Stimulated activated CD4-positive, alpha-beta T cell treated with anti-CD3 and anti-CD28 coated beads, Interleukin-1b, Interleukin-23, amount 100 ng/mL, for 48 hours (primary cell): ENCODE results near the gene RGS3.

Experiments
- DNase-seq: peaks from one replicate; pipeline ENCODE4 v3.0.0-alpha.2; 2020

The RGS3 gene

DNA sequence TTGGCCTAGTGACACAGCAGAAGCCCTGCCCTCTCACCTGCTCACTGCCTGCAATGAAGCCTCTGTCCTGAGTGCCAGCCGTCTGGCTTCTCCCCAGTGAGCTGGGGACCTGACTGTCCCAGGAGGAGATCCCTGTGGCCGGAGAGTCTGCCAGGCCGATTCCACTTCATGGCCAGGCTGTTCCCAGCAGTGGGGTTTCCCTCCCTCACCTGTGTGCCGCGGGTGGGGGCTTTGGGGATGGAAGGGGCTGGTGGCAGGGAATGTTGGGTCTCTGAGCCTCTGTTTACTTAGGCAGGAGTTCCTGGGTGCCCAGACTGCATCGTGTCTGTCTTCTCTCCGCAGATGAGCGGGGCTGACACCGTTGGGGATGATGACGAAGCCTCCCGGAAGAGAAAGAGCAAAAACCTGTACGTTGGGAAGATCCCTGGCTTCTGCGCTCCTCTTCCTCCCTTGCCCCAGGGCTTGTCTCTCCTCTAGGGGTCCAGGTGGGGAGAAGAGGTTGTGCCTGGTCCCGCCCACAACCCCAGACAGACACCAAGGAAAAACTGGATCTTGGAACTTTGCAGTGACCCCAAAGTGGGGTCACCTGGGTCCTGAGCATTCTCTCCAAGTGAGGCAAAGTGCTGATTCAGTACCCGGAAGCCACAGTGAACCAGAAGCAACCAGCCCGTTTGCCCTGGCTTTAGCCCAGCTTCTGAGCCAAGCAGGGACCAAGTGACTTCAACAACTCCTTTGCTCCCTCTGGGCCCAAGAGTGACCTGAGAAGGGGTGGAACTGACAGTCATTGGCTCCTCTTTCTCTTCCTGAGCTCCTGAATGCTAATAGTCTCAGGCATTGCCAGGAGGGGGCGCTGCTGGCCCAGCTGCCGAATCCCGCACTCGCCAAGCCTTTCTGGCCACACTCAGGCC lies 127.7 kb downstream of the RGS3 start:
- DNase-seq = peak; percentile 78

DNA sequence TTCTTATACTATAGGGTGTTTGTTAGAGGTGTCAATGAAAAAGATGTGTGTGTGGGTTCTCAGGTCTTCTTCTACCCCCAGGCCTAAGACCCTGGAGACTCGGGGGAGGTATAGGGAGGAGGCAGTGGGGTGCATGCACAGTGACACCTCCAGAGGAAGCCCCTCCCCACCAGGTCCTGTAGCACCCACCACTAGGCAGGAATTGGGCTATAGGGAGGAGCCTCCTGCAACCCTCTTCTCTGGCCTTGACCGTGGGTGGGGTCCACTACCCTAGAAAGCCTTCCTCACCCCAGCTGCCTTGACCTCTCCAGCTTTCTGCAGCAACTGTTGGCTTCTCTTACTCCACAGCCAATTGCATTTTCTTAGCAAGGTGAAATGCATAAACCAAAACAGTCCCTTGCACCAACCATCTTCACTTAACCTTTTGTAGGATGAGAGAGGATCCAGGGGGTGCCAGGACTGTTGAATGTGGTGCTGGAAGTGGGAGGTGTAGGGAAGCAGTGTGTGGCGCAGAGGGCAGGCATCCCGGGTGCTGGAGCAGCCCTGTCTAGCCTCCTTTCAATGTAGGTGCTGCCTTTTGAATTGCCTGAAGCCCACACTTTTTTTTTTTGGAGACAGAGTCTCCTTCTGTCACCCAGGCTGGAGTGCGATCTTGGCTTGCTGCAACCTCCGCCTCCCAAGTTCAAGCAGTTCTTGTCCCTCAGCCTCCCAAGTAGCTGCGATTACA lies 128.5 kb downstream of the RGS3 start:
- no peak for DNase-seq

DNA sequence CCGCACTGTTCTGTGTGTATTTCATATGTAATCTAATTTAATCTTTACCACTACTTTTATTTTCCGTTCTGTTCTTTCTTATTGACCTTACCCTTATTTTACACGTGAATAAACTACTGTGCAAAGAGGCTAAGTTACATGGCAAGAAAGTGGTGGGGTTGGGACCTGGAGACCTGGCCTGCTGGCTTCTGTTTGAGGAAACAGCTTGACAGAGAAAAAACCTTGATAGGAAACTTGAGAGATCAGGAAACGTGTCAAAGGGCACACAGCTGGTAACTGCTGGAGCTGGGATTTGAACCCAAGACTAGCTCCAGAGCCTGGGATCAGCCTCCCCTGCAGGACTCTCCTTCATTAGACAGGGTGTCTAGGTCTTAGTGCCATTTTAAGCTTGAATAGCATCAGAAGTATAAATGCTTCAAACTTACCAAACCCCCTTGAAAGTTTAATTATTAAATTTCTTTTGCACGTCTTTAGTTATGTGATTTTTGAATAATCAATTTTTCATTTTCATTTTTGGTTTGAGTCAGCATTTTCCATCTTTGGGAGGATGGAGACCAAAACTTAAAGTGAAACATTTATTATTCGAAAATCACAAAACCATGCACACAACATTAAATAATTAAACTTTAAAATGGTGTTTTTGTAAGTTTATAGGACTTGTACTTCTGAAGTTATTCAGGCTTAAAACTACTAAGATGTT lies 129.5 kb downstream of the RGS3 start:
- no peak for DNase-seq

DNA sequence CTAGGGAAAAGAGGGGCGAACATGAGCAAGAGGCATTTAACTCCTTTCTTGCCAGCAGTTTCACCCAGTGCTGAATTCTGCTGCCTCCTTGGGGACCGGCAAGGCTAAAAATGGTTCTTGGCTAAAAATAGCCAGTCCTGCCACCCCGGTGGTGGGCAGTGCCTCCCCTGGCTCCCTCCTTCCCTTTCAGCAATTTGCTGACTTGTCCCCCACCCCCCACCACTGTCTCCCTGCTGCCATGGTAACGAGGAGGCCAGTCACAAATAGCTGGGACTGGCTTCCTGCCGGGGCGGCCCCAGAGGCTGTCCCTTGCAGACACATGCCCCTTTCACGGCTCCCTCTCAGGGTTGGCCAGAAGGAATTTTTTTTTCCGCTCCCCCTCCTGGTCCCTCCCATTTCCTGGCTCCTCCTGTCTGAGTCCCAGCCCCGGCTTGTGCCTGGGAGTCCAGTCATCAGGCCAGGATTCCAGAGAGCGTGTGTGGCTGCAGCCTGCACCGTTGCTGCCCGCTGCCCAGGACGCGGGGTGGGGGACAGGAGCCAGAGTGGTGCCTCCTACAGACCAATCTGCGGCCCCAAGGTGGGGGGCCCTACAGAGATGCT lies 130.3 kb downstream of the RGS3 start:
- no peak for DNase-seq

DNA sequence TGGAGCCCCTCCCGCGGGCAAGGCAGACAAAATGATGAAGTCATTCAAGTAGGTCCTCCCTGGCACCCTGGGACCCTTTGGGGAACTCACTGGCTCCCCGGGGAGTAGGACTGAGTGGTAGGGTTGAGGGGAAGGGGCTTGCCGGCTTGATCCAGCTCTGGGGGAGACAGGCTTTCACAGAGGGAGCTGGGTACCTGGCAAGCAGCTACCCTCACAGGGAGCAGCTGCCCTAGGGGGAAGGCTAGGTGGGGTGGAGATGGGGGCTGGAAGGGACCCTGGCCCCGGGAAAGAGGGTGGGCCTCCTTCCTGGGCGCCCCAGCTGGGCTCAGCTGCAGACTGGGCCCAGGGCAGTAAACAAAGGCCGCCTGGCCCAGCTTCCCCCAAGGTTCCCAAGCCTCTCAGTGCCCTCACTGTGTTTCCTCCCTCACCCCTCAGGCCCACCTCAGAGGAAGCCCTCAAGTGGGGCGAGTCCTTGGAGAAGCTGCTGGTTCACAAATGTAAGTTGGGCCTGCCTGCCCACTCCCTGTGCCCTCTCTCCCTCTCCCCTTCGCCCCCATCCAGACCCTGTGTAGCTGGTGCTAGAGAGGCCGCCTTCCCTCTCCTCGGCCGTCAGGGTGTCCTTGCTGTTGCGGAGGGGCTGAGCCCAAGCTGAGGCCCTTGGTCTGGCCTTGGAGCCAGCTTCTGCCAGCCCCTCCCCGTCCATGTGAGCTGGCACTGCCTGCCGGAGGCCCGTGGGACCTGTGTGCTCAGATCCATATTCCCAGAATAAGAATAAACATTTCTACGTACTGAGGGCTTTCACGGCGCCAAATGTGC lies 131.2 kb downstream of the RGS3 start:
- DNase-seq = no peak

DNA sequence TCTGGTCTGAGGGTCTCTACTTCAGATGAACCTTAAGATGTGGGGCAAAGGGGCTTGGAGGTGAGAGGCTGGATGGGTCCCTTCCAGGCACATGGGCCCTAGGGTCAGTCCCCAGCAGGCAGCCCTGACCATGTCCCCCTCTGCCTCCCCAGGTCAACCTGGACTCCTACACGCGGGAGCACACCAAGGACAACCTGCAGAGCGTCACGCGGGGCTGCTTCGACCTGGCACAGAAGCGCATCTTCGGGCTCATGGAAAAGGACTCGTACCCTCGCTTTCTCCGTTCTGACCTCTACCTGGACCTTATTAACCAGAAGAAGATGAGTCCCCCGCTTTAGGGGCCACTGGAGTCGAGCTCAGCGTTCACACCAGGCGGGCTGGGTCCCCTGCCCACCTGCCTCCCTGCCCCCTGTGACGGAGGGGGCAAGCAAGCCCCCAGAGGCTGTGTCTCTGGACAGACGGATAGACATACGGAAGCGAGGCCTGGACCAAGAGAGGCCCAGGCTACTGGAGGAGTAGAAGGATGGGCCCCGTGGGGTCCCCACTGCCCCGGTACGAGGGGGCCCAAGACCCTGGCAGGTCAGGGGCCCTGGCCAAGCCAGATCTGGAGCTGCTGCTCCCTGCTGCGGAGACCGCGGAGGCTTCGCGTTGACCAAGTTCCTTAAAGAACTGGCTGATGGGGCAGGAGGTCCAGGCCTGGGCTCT lies 133.2 kb downstream of the RGS3 start:
- no peak for DNase-seq

DNA sequence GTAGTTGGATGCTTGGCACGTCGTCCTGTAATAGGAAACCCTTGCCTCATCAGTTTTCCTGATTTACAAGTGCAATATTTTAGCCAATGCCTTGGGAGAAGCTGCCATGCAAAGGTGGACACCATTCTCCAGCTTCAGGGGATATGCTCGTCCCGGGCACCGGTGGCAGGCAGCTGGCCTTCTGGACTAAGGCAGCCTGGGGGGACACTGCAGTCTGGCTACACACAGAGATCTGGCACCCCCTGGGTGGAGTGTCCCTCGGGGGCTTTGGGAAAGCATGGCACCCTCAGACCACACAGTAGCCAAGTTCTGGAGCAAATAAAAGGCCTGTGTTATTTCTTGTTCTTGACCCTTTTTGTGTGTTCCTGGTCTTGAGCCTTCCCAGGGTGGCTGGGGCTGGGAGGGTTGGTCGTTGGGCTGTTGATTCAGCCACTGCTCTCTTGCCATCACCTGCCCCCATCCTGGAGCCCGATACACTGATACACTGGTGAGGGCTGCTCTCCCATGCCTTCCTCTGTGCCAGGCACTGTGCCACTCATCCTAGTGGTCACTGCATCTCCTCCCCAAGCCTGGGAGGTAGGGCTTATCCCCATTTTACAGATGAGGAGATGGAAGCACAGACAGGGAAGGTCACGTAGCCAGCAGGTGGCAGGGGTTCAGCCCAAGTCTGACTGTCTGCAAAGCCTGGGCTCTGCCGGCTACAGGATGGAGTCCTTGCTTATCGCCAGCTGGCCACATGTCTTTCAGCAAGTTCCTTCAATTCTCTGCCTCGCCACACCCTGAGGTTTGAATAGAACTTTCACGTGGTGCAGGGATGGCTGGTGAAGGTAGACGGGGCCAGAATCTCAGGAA lies 134.1 kb downstream of the RGS3 start:
- DNase-seq = no peak

DNA sequence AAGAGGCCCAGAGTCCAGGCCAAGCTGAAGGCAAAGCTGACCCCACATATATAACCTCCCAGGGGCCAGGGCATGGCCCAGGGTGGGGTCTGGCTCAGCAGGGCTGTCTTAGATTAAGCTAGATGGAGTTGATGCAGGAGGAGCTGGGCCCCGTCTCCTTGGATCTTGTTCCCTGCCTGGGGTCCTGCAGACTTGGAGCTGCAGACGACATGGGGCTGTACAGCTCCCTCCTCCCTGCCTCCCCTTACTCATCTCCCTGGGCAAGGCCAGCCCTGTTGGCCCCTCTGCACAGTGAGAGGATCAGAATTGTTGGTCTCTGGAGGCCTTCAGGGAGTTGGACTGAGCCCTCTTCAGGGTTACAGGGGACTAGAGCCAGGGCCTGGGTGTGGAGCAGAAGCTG lies 134.9 kb downstream of the RGS3 start:
- DNase-seq = no peak

DNA sequence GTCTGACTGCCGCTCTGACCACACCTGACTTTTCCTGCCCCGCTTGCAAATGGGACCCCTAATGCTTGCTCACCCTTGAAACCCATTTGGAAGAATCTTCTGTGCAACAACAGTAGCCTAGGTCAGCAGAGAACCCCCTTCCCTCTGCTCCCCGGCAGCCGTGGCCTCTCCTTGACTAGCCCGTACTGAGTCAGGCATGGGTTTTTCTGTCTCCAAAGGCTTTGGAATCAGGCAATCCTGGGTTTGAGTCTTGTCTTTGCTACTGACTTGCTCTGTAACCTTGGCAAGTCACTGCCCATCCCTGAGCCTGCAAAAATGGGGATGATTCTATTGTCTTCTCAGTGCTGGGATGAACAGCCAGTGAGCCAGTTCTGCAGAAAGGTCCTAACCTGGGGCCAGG lies 135.4 kb downstream of the RGS3 start:
- DNase-seq = no peak

DNA sequence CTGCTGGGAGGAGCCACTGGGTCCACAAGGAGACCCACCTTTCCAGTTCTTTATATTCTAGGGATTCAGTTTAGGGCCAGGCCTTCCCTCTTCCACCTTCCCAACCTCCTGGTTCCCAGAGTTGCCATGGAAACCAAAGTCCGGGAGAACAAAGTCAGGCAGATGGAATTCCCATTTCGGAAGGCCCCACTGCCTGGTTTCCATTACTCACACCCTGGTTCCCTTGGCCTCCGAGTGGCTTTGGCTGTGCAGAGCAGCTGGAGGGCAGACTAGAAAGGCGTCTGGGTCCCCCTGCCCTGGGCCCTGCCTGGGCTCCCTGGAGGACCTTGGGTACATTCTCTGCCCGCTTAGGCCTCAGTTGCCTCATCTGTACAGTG lies 136.1 kb downstream of the RGS3 start:
- DNase-seq = no peak

DNA sequence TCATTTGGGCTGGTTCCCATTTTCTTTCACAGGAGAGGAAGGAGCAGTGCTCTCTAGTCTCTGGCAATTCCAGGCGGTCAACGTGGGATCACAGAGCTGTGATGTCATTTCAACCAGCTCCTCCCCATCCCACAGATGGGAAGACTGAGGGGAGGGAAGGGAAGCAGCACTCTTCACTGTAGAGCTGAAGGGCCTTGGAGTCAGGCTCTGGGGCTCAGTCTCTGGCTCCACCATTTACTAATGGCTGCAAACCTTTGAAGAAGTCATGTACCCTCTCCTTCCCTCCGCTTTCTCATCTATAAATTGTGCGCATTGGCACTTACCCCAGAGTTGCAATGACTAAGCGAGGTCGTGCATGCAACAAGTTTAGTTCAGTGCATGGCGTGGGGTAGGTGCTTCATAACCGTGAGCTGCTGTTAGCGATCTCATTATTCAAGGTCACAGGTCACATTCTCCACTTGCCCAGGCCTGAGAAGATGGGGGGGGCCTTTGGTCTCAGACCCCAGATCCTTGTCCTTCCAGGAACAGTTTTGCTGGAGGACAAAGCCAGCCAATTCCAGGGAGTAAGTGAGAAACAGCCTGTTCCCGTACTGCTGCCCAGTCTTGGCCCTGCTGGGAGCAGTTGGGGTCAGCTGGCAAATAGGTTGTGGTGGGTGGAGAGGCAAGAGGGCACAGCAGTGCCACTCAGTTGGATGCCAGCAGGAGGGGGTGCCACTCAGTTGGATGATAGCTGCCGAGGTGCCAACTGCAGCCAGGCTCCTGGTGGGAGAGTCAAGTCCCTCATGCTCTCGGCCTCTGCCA lies 136.7 kb downstream of the RGS3 start:
- no peak for DNase-seq

DNA sequence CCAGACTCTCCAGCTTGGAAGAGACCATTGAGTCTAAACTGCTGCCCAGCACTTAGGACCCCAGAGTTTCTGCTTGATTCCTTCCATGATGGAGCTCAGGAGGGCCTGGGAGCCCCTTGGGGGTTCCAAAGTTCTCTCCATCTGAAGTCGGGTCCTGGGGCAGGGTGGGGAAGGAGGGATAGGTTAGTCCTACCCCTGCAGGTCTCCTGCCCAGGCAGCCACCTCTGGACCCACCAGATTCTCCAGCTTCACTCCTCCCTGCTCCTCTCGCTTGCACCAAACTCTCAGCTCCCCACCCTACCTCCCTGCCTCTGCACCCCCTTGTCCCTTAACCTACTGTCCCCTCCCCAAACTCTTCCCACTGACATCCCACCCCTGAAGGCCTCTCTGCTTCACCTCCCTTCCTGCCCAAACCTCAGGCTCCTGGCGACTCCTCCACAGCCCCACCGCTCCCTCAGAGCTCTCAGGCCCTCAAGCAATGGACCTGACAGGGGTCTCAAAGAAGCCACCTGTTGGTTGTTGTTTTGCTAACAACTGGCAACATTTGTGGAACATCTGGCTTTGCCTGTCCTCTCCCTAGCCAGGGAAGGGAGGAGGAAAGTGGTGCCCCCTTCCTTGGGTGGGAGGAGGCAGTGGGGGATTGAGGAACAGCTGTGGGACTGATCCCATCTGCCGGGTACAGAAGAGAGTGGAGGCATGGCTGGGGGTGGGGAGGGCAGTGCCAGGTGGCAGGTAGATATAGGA lies 137.5 kb downstream of the RGS3 start:
- DNase-seq = no peak

DNA sequence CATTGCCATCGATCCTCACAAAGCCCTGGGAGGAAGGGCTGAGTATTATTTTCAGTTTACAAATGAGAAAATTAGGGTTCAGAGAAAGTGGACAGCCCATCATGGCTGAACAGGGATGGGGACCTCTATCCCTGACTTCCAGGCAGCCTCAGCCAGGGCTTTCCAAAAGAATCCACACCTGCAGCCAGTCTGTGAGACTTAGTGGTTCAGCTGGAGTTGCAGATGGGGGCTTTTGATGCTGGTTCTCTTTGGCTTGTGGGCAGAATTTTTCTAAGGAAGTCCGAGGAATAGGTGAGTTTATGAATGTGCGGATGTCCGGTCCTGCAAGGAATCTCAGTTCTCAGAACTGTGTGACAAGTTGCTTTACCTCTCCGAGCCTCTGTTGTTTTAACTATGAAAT lies 138.1 kb downstream of the RGS3 start:
- DNase-seq = no peak

DNA sequence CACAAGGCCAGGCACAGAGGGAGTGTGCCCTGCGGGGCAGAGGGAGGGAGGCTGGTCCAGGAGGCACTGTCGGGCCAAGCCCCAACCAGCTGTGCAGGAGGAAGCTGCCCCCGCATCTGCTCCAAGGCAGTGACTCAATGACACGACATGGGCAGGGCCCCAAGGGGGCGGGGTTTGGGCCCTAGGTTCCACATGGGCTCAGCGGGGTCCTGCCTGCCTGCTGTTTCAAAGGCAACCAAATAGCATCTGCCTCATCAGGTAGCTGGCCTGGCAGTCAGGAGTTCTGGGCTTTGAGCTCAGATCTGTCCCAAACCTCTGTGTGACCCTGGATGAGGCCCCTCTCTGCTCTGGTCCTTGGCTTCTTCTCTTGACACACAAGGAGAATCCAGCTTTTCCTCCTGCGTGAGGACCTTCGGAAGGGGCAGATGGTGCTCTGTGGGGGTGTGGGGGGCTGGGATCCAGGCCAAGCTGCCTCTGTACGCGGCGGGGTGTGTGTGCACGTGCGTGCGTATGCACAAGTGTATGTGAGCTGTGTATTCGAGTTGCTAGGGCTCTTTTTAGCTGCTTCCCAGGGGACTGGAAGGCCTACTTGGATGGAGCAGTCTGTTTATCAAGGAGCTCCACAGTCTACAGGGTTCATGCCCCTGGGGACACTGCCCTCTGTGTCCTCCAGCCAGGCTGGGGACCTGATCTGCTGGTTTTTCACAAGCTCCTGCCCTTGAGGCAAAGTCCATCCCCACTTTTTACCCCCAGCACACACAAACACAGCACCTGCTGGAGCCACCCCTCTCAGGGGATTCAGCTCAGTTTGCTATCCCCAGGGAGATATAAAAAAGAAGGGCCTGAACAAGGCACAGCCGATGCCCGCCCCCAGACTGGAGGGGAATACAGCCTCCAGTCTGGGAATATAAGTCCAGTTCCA lies 138.9 kb downstream of the RGS3 start:
- DNase-seq = peak; percentile 81

DNA sequence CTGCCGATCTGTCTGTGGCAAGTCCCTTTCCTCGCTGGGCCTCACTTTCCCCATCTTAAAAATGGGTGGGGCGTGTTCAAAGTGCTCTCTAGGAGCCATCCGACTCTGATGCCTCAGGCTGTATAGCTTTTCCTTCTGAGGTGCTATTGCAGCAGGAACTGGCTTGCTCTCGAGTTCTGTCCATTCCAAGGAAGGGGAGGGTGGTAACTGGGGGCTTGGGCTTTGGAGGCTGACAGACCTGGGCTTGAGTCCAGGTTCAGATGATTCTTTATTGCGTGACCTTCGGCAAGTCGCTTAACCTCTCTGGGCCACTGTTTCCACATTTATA lies 139.5 kb downstream of the RGS3 start:
- DNase-seq = no peak

DNA sequence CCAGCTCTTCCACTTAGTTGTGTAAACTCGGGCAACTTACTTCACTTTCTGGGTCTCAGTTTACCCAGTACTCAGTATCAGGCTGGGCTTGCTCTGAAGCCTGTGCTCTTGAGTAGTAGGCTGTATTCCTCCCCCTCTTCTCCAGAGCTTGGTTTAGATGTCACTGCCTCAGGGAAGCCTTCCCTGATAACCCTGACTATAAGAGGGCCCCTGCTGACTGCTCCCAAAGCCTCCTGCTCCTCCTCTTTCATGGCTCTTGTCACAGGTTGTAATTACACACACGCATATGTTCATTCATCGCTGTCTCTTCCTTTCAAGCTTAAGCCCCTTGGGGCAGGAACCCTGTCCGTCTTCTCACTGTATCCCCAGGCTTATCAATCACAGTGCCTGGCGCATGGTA lies 140.2 kb downstream of the RGS3 start:
- no peak for DNase-seq

DNA sequence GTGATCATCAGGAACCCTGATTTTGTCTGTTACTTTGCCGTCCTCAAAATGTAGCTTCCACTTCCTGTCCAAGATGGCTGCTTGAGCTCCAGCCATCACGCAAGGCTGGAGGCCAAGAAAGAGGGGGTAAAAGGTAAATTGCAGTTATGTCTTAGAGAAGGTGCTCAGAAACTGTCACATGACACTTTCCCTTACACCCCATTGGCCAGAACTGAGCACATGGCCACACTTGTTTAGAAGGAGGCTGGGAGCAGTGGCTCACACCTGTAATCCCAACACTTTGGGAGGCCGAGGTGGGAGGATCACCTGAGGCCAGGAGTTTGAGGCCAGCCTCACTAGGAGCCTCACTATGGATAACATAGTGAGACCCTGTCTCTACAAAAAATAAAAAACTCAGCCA lies 140.9 kb downstream of the RGS3 start:
- DNase-seq = no peak

DNA sequence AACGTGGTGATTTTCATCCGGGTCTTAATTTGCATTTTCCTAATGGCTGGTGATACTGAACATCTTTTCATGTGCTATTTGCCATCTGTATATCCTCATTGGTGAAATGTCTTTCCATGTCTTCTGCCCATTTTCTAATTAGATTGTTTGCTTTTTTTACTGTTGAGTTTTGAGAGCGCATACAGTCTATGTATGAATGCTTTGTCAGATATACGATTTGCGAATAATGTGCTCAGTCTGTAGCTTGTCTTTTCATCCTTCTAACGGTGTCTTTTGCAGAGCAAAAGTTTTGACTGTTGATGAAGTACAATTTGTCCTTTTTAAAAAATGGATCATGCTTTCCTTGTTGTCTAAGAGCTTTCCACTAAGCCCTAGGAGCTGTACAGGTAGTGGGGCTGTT lies 143.0 kb downstream of the RGS3 start:
- DNase-seq = no peak
